Endothelial cell of umbilical vein (primary cell): ENCODE results near the gene KAZN. TPM values are rescaled to one million over a fixed set of nuclear protein-coding genes. Genes with fewer than 3 reads are reported as not detected.

Experiments
- BruUV-seq: library from RNA; stranded (reverse); fragments of 400-500 nt; replicated peaks from 2 replicates; lab custom pipeline; 2021; lab: Mats Ljungman, UMichigan
- CTCF ChIA-PET: fragments of 300-600, 350-600 bp; sonication (Branson Sonifier 250); formaldehyde crosslinking; loops from one replicate; lab custom pipeline; 2021; ENCODE audit warnings: antibody characterized with exemption, inconsistent platforms; lab: Charles Lee
- POLR2A ChIA-PET: fragments of 300-600, 350-600 bp; sonication (Branson Sonifier 250); formaldehyde crosslinking; loops from one replicate; lab custom pipeline; 2021; ENCODE audit warnings: antibody characterized with exemption, inconsistent platforms; lab: Charles Lee
- DNase-seq: peaks from one replicate; pipeline ENCODE4 v3.0.0-alpha.2; 2011; ENCODE audit warnings: low read depth, low spot score
- FAIRE-seq: peaks from 2 replicates; lab custom pipeline; 2011; peaks lifted over from hg19 to GRCh38; lab: Jason Lieb, UNC
- H2AFZ ChIP-seq: 2 replicates; pipeline ENCODE4 v1.6.0; 2012; ENCODE audit warnings: low read depth, low read length, control low read depth, inconsistent platforms
- H3K27ac ChIP-seq: 2 replicates; pipeline ENCODE4 v1.5.1; 2011; ENCODE audit warnings: low read depth, mild to moderate bottlenecking, control low read depth, low read length, moderate library complexity; ENCODE audit not compliant: insufficient read depth
- H3K27me3 ChIP-seq, 2 experiments: 2 replicates each; pipeline versions ENCODE4 v1.6.0 to v1.6.1; 2011; ENCODE audit warnings: low read length in 2 of 2, mixed read lengths in 1 of 2; ENCODE audit not compliant: control insufficient read depth in 2 of 2, insufficient read depth in 2 of 2
- H3K36me3 ChIP-seq, 2 experiments: 2 replicates in 1 of 2; 3 replicates in 1 of 2; pipeline ENCODE4 v1.5.1; 2011; ENCODE audit warnings: low read length in 2 of 2, mild to moderate bottlenecking in 1 of 2, moderate library complexity in 1 of 2; ENCODE audit not compliant: control insufficient read depth in 2 of 2, insufficient read depth in 2 of 2; ENCODE audit errors: extremely low read depth in 1 of 2
- H3K4me1 ChIP-seq: 3 replicates; pipeline ENCODE4 v1.5.1; 2011; ENCODE audit warnings: mild to moderate bottlenecking, low read length; ENCODE audit not compliant: control insufficient read depth, insufficient read depth; ENCODE audit errors: extremely low read depth
- H3K4me2 ChIP-seq: 2 replicates; pipeline ENCODE4 v1.6.1; 2011; ENCODE audit warnings: low read length, control low read depth, mixed read lengths; ENCODE audit not compliant: insufficient read depth
- H3K4me3 ChIP-seq, 3 experiments: fragments of 200-600 bp in 1 of 3; sonication (generic), shearing (Covaris generic) in 1 of 3; replicated peaks in 1 of 3; 2 replicates each; pipeline ENCODE4 v1.5.1; 2011 to 2016; ENCODE audit warnings: control low read depth in 3 of 3, low read length in 3 of 3, mild to moderate bottlenecking in 2 of 3, inconsistent platforms in 1 of 3, low read depth in 1 of 3, moderate library complexity in 1 of 3; ENCODE audit not compliant: insufficient read depth in 1 of 3
- H3K79me2 ChIP-seq: 2 replicates; pipeline ENCODE4 v1.6.0; 2012; ENCODE audit warnings: low read length, inconsistent platforms; ENCODE audit not compliant: control insufficient read depth, insufficient read depth
- H3K9ac ChIP-seq: replicated peaks from 2 replicates; pipeline ENCODE3; 2011; ENCODE audit warnings: low read length, control low read depth; ENCODE audit not compliant: insufficient read depth; ENCODE audit errors: extremely low read depth
- H3K9me1 ChIP-seq: replicated peaks from 3 replicates; pipeline ENCODE4 v1.6.0; 2011; ENCODE audit warnings: mild to moderate bottlenecking, low read length; ENCODE audit not compliant: control insufficient read depth, insufficient read depth; ENCODE audit errors: extremely low read depth
- H3K9me3 ChIP-seq: replicated peaks from 2 replicates; pipeline ENCODE4 v1.5.1; 2012; ENCODE audit warnings: low read length, inconsistent platforms; ENCODE audit not compliant: control insufficient read depth, insufficient read depth
- H4K20me1 ChIP-seq: replicated peaks from 2 replicates; pipeline ENCODE3; 2011; ENCODE audit warnings: mild to moderate bottlenecking, low read length; ENCODE audit not compliant: control insufficient read depth, insufficient read depth; ENCODE audit errors: extremely low read depth
- EZH2 ChIP-seq: IDR thresholded peaks from 2 replicates; pipeline ENCODE4 v1.6.1; 2012; ENCODE audit warnings: borderline replicate concordance, low read depth, mild to moderate bottlenecking, moderate library complexity, low read length, inconsistent platforms; ENCODE audit not compliant: severe bottlenecking
- GATA2 ChIP-seq: IDR thresholded peaks from 2 replicates; pipeline ENCODE4 v1.7.0; 2011; ENCODE audit warnings: low read depth, mild to moderate bottlenecking, moderate library complexity, mixed read lengths, low read length; ENCODE audit not compliant: insufficient read length, insufficient read depth
- JUN ChIP-seq: IDR thresholded peaks from 2 replicates; pipeline ENCODE4 v1.6.1; 2011; ENCODE audit warnings: borderline replicate concordance, low read depth; ENCODE audit not compliant: insufficient read length, insufficient read depth
- MAX ChIP-seq: IDR thresholded peaks from 2 replicates; pipeline ENCODE4 v1.6.1; 2011; ENCODE audit not compliant: insufficient read depth, insufficient read length
- MYC ChIP-seq: IDR thresholded peaks from one replicate; pipeline ENCODE4 v1.6.1; 2011; ENCODE audit warnings: mild to moderate bottlenecking, low read depth, low read length
- POLR2A ChIP-seq: IDR thresholded peaks from 2 replicates; pipeline ENCODE4 v1.6.1; 2012; ENCODE audit warnings: low read depth, mild to moderate bottlenecking, control low read depth, low read length
- POLR2AphosphoS5 ChIP-seq: IDR thresholded peaks from 2 replicates; pipeline ENCODE4 v1.6.1; 2012; ENCODE audit warnings: low read depth, mild to moderate bottlenecking, control low read depth, low read length, moderate library complexity; ENCODE audit not compliant: insufficient read depth
- dilution Hi-C: fragments of 300-500 bp; cut with MboI; formaldehyde crosslinking; loops from one replicate; pipeline ENCODE4 v1.15.0; 2019; ENCODE audit warnings: low sequenced_read_pairs; ENCODE audit not compliant: extremely low pct_ligation_motif_present
- intact Hi-C: fragments of 100-400 bp; cut with micrococcal nuclease; formaldehyde crosslinking; loops from one replicate; pipeline ENCODE4 v1.10.0; 2022
- polyA plus RNA-seq, 4 experiments: library from polyadenylated mRNA; depleted of rRNA in 3 of 4; stranded (reverse) in 3 of 4; unstranded in 1 of 4; fragments of >200 nt; gene quantifications; 2 replicates each; pipeline versions ENCODE4 v1.2.1 to v1.2.3, GENCODE V29; 2011 to 2012; ENCODE audit warnings: missing spikeins in 1 of 4
- total RNA-seq: library from RNA; stranded (reverse); gene quantifications from 2 replicates; pipeline ENCODE4 v1.2.3, GENCODE V29; 2021

KAZN gene
- total and polyA plus RNA-seq, 2 donors (not counting 3 experiments of a cell fraction or from before 2014, with no cell fraction given) = 1.6 to 5.8 TPM

GRCh38 chr1:14810595-14811361, 212.3 kb downstream of the KAZN start:
- Histone ChIP-seq H3K9ac (no peak overlapping the region), H3K4me3 (no peak overlapping the region), H4K20me1 (no peaks in the 10 kb centered on the region), H3K27me3 (no peaks in the 10 kb centered on the region), H3K36me3 (no peaks in the 10 kb centered on the region), H2AFZ (no peak overlapping the region), H3K4me1 (no peaks in the 10 kb centered on the region), H3K9me3 (no peaks in the 10 kb centered on the region), H3K4me2 (no peak overlapping the region), H3K9me1 (no peaks in the 10 kb centered on the region), H3K79me2 (no peaks in the 10 kb centered on the region), H3K27ac (no peak overlapping the region)
- POLR2A ChIA-PET = no interaction called here
- DNase-seq (no peak), FAIRE-seq (no peak)
- CTCF ChIA-PET = no interaction called here
- BruUV-seq = no TSS peak
- intact Hi-C loops (no loop called here), dilution Hi-C loops (no loop called here)
- TF ChIP-seq MYC = no peak
- no peak for TF ChIP-seq MAX
- no peak for TF ChIP-seq POLR2A

GRCh38 chr1:14811573-14811972, 213.1 kb downstream of the KAZN start:
- Histone ChIP-seq H3K9me3 (no peaks in the 10 kb centered on the region), H3K79me2 (no peaks in the 10 kb centered on the region), H3K4me2 (no peak overlapping the region), H3K27ac (no peak overlapping the region), H3K4me3 (no peak overlapping the region), H3K27me3 (no peaks in the 10 kb centered on the region), H3K36me3 (no peaks in the 10 kb centered on the region), H3K9me1 (no peaks in the 10 kb centered on the region), H2AFZ (no peak overlapping the region), H4K20me1 (no peaks in the 10 kb centered on the region), H3K4me1 (no peaks in the 10 kb centered on the region), H3K9ac (no peak overlapping the region)
- TF ChIP-seq GATA2 (no peak), JUN (no peak), POLR2AphosphoS5 (no peak), MYC (no peak), EZH2 (no peak)
- DNase-seq (no peak), FAIRE-seq (no peak)
- CTCF ChIA-PET = no interaction called here
- POLR2A ChIA-PET = no interaction called here
- BruUV-seq = no TSS peak
- intact Hi-C loops (no loop called here), dilution Hi-C loops (no loop called here)
